GM21786 (cell line): ENCODE data around the gene CAMK2A.

ENCODE experiments used
- ATAC-seq: cut with Tn5 transposase; IDR thresholded peaks from one replicate; pipeline ENCODE4 v1.9.1; 2021; ENCODE audit not compliant: unreplicated experiment

The CAMK2A gene

GRCh38 chr5:150215979-150216944 is 73.3 kb downstream of the CAMK2A start:
- ATAC-seq = no peak

GRCh38 chr5:150214289-150214688 is 75.3 kb downstream of the CAMK2A start:
- ATAC-seq = no peak

- ATAC-seq = no peak
These were observed 76.0 kb downstream of the CAMK2A start for GRCh38 chr5:150213530-150213929.

GRCh38 chr5:150211156-150212030 is 78.2 kb downstream of the CAMK2A start:
- ATAC-seq = no peak

- no peak for ATAC-seq
These were observed 78.9 kb downstream of the CAMK2A start for GRCh38 chr5:150210644-150211043.

- peak; percentile 48 for ATAC-seq
These were observed 80.4 kb downstream of the CAMK2A start for GRCh38 chr5:150209099-150209635.

GRCh38 chr5:150208187-150209098 is 81.1 kb downstream of the CAMK2A start:
- ATAC-seq = no peak

- no peak for ATAC-seq
These were observed 82.8 kb downstream of the CAMK2A start for GRCh38 chr5:150206779-150207115.

GRCh38 chr5:150206098-150206778 is 83.3 kb downstream of the CAMK2A start:
- ATAC-seq = no peak

- ATAC-seq = no peak
These were observed 85.0 kb downstream of the CAMK2A start for GRCh38 chr5:150204590-150204960.

GRCh38 chr5:150203832-150204589 is 85.6 kb downstream of the CAMK2A start:
- ATAC-seq = no peak

GRCh38 chr5:150202501-150202900 is 87.1 kb downstream of the CAMK2A start:
- no peak for ATAC-seq

GRCh38 chr5:150197476-150197875 is 92.1 kb downstream of the CAMK2A start:
- ATAC-seq = no peak

GRCh38 chr5:150196986-150197385 is 92.6 kb downstream of the CAMK2A start:
- ATAC-seq = no peak

GRCh38 chr5:150196514-150196913 is 93.1 kb downstream of the CAMK2A start:
- no peak for ATAC-seq

GRCh38 chr5:150195736-150196485 is 93.7 kb downstream of the CAMK2A start:
- ATAC-seq = no peak

GRCh38 chr5:150192462-150192861 is 97.1 kb downstream of the CAMK2A start:
- ATAC-seq = no peak

- no peak for ATAC-seq
These were observed 98.6 kb downstream of the CAMK2A start for GRCh38 chr5:150190987-150191386.
